ENCODE measurements around the gene RRAS2.

The RRAS2 gene

DNA sequence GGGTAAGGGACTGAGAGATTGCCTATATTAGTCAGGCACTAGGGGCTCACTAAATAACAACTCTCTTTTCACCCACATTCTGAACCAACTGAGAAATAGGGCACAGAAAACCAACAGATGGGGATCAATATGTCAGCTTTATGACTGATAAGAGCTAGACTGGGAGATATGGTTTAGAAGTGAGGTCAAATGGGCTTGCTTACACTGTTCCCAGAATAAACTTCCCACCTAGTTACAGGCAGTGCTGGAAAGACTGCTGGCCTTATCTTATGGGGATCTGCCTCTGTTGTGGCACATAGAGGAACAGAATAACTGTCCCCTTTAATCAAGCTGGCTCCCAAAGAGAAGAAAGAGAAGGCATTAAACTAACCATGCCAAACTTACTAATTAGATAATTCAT is 10.6 kb upstream of the RRAS2 start:
- TF ChIP-seq, protein P1, sequence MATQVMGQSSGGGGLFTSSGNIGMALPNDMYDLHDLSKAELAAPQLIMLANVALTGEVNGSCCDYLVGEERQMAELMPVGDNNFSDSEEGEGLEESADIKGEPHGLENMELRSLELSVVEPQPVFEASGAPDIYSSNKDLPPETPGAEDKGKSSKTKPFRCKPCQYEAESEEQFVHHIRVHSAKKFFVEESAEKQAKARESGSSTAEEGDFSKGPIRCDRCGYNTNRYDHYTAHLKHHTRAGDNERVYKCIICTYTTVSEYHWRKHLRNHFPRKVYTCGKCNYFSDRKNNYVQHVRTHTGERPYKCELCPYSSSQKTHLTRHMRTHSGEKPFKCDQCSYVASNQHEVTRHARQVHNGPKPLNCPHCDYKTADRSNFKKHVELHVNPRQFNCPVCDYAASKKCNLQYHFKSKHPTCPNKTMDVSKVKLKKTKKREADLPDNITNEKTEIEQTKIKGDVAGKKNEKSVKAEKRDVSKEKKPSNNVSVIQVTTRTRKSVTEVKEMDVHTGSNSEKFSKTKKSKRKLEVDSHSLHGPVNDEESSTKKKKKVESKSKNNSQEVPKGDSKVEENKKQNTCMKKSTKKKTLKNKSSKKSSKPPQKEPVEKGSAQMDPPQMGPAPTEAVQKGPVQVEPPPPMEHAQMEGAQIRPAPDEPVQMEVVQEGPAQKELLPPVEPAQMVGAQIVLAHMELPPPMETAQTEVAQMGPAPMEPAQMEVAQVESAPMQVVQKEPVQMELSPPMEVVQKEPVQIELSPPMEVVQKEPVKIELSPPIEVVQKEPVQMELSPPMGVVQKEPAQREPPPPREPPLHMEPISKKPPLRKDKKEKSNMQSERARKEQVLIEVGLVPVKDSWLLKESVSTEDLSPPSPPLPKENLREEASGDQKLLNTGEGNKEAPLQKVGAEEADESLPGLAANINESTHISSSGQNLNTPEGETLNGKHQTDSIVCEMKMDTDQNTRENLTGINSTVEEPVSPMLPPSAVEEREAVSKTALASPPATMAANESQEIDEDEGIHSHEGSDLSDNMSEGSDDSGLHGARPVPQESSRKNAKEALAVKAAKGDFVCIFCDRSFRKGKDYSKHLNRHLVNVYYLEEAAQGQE (IDR thresholded peaks at IDR 0.05; ENCODE audit: insufficient read depth in 1 of 2, low read depth in 2 of 2, low read length in 2 of 2), result no peak
- no peak for TF ChIP-seq SIN3A (IDR thresholded peaks at IDR 0.05; ENCODE audit: borderline replicate concordance, insufficient read depth, low read length)
- no peak for TF ChIP-seq FOXP2 (optimal IDR thresholded peaks at IDR 0.05; ENCODE audit: borderline replicate concordance, extremely low read depth, extremely low read length, insufficient read depth)
- no peak for TF ChIP-seq TAF1 (IDR thresholded peaks at IDR 0.05; ENCODE audit: borderline replicate concordance, insufficient read depth, low read length)

DNA sequence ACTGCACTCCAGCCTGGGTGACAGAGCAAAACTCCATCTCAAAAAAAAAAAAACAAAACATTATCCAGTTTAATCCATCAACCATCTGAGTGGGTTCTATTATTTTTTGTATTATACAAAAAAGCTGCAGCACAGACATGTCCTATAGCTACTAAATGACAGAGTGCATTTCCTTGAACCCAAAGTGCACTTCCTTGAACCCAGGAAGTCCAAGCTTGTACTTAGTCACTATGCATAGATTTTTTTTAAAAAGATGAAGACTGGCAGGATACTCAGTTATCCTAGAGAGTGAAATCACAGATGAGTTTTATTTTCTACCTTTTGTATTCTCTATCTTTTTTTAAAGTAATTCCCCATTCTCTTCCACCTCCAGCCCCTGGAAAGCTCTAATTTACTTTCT is 8.0 kb upstream of the RRAS2 start:
- TF ChIP-seq SIN3A (IDR thresholded peaks at IDR 0.05; ENCODE audit: borderline replicate concordance, insufficient read depth, low read length), result no peak
- TF ChIP-seq TAF1 (IDR thresholded peaks at IDR 0.05; ENCODE audit: borderline replicate concordance, insufficient read depth, low read length), result no peak
- no peak for TF ChIP-seq FOXP2 (optimal IDR thresholded peaks at IDR 0.05; ENCODE audit: borderline replicate concordance, extremely low read depth, extremely low read length, insufficient read depth)
- TF ChIP-seq POLR2AphosphoS5 (IDR thresholded peaks at IDR 0.05; ENCODE audit: low read depth, low read length), result no peak
- TF ChIP-seq, protein P1 (IDR thresholded peaks at IDR 0.05; ENCODE audit: insufficient read depth in 1 of 2, low read depth in 2 of 2, low read length in 2 of 2), result no peak

DNA sequence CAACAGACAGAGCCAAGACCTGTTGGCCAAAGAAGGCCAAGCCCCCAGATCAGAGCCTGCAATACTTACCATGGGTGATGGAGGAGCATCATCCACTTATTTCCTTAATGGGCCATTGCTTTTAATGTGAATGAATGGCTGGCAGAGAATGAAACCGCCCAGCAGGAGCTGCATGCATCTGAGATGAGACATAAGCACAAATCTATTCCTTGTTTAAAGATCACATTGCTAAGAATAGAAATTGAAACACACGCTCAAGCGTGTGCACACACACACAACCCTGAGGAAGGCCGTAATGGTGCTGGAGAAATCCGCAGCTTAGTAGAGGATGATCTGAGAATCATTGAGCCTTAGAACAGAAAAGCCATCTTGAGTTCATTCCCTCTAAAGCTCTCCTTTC is 5.3 kb upstream of the RRAS2 start:
- TF ChIP-seq POLR2AphosphoS5 (IDR thresholded peaks at IDR 0.05; ENCODE audit: low read depth, low read length), result no peak
- TF ChIP-seq, protein P1 (IDR thresholded peaks at IDR 0.05; ENCODE audit: insufficient read depth in 1 of 2, low read depth in 2 of 2, low read length in 2 of 2), result no peak
- no peak for TF ChIP-seq FOXP2 (optimal IDR thresholded peaks at IDR 0.05; ENCODE audit: borderline replicate concordance, extremely low read depth, extremely low read length, insufficient read depth)
- TF ChIP-seq TAF1 (IDR thresholded peaks at IDR 0.05; ENCODE audit: borderline replicate concordance, insufficient read depth, low read length), result no peak
- TF ChIP-seq SIN3A (IDR thresholded peaks at IDR 0.05; ENCODE audit: borderline replicate concordance, insufficient read depth, low read length), result no peak

DNA sequence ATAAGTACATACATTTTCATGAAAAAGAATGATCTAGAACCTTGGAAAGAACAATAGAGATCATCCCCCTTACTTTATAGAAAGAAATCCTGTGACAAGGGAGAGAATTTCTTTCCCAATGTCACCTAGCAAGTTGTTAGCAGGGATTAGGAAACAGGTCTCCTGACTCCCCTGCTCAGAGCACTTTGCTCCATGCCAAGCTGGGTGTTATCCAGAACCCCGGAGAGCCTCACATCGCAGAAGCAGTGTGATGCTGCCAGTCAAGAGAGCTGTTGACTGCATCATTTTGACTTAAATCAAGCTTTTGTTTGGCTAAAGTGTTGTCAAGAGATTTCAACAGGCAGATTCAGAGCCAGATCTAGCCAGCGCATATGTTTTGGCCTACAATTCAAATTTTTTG is 3.6 kb upstream of the RRAS2 start:
- TF ChIP-seq, protein P1 (IDR thresholded peaks at IDR 0.05; ENCODE audit: insufficient read depth in 1 of 2, low read depth in 2 of 2, low read length in 2 of 2), result no peak
- TF ChIP-seq POLR2AphosphoS5 (IDR thresholded peaks at IDR 0.05; ENCODE audit: low read depth, low read length), result no peak
- no peak for TF ChIP-seq TAF1 (IDR thresholded peaks at IDR 0.05; ENCODE audit: borderline replicate concordance, insufficient read depth, low read length)
- TF ChIP-seq SIN3A (IDR thresholded peaks at IDR 0.05; ENCODE audit: borderline replicate concordance, insufficient read depth, low read length), result no peak
- TF ChIP-seq FOXP2 (optimal IDR thresholded peaks at IDR 0.05; ENCODE audit: borderline replicate concordance, extremely low read depth, extremely low read length, insufficient read depth), result no peak

DNA sequence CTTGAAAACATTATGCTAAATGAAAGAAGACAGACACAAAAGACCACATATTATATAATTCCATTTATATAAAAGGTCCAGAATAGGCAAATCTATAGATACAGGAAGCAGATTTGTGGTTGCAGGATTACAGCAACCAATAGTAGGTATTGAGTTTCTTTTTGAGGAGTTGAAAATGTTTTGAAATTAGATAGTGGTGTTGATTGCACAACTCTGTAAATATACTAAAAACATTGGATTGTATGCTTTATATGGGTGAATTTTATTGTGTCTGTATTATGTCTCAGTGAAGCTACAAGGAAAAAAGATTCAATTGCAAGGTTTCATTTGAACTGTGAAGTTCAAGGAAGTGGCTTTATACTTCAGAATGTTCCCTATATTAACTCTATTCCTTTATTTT is 3.0 kb upstream of the RRAS2 start:
- TF ChIP-seq SIN3A (IDR thresholded peaks at IDR 0.05; ENCODE audit: borderline replicate concordance, insufficient read depth, low read length) (no peak), TAF1 (IDR thresholded peaks at IDR 0.05; ENCODE audit: borderline replicate concordance, insufficient read depth, low read length) (no peak), FOXP2 (optimal IDR thresholded peaks at IDR 0.05; ENCODE audit: borderline replicate concordance, extremely low read depth, extremely low read length, insufficient read depth) (no peak), POLR2AphosphoS5 (IDR thresholded peaks at IDR 0.05; ENCODE audit: low read depth, low read length) (no peak)
- TF ChIP-seq, protein P1 (IDR thresholded peaks at IDR 0.05; ENCODE audit: insufficient read depth in 1 of 2, low read depth in 2 of 2, low read length in 2 of 2), result no peak
